GM12873 (cell line): ENCODE data around the gene PPP1R1C.

Source experiments
- CTCF ChIP-seq: IDR thresholded peaks from 2 replicates; pipeline ENCODE4 v1.5.1; 2012; ENCODE audit warnings: low read depth, mild to moderate bottlenecking, moderate library complexity, low read length, control low read depth; ENCODE audit not compliant: insufficient read depth; ENCODE audit errors: missing control alignments

Gene PPP1R1C

GRCh38 chr2:182058056-182058455, 72.4 kb downstream of the PPP1R1C start:
- TF ChIP-seq CTCF: no peak

GRCh38 chr2:182061739-182062138, 76.1 kb downstream of the PPP1R1C start:
- no peak for TF ChIP-seq CTCF

GRCh38 chr2:182062329-182062972, 76.8 kb downstream of the PPP1R1C start:
- TF ChIP-seq CTCF: no peak

- no peak for TF ChIP-seq CTCF
Measured at GRCh38 chr2:182064019-182064778, 78.5 kb downstream of the PPP1R1C start.

- no peak for TF ChIP-seq CTCF
Measured at GRCh38 chr2:182066400-182067087, 80.9 kb downstream of the PPP1R1C start.

GRCh38 chr2:182067393-182067792, 81.7 kb downstream of the PPP1R1C start:
- TF ChIP-seq CTCF: no peak

- TF ChIP-seq CTCF: no peak
Measured at GRCh38 chr2:182068811-182069210, 83.2 kb downstream of the PPP1R1C start.
